ENCODE results near the gene MKRN2.
A peak's percentile ranks its signal among the peaks of the same experiment; 100 is the strongest.

Gene MKRN2

GRCh38 chr3:12566976-12567375, 10.1 kb downstream of the MKRN2 start:
- DNase-seq (no peak), ATAC-seq (no peak)
- Mint-ChIP-seq H3K9me3 (peaks cover 14% of the 10 kb centered on the region), H3K4me3 (no peak overlapping the region), H3K36me3 (ENCODE audit: low read depth) (peaks cover 51% of the 10 kb centered on the region), H3K4me1 (peaks cover 20% of the 10 kb centered on the region), H3K27me3 (no peaks in the 10 kb centered on the region), H3K27ac (no peak overlapping the region)

- peaks cover 14% of the 10 kb centered on the region for H3K9me3 Mint-ChIP-seq
- no peak overlapping the region for H3K27ac Mint-ChIP-seq
- no peak for DNase-seq
- ATAC-seq: no peak
- peaks cover 60% of the 10 kb centered on the region for H3K36me3 Mint-ChIP-seq (ENCODE audit: low read depth)
- H3K4me1 Mint-ChIP-seq: peaks cover 14% of the 10 kb centered on the region
- H3K27me3 Mint-ChIP-seq: no peaks in the 10 kb centered on the region
- no peak overlapping the region for H3K4me3 Mint-ChIP-seq
Observed at GRCh38 chr3:12568747-12569146, 11.9 kb downstream of the MKRN2 start.

- H3K9me3 Mint-ChIP-seq: peaks cover 10% of the 10 kb centered on the region
- H3K4me1 Mint-ChIP-seq: peaks cover 9% of the 10 kb centered on the region
- ATAC-seq (no peak), DNase-seq (no peak)
- H3K36me3 Mint-ChIP-seq (ENCODE audit: low read depth): peaks cover 65% of the 10 kb centered on the region
- H3K27me3 Mint-ChIP-seq: no peaks in the 10 kb centered on the region
- no peak overlapping the region for H3K27ac Mint-ChIP-seq
- H3K4me3 Mint-ChIP-seq: no peak overlapping the region
Observed at GRCh38 chr3:12569836-12570235, 12.9 kb downstream of the MKRN2 start.

GRCh38 chr3:12571986-12572385, 15.1 kb downstream of the MKRN2 start:
- H3K4me3 Mint-ChIP-seq: no peak overlapping the region
- H3K36me3 Mint-ChIP-seq (ENCODE audit: low read depth): peaks cover 66% of the 10 kb centered on the region
- peaks cover 4% of the 10 kb centered on the region for H3K9me3 Mint-ChIP-seq
- H3K27me3 Mint-ChIP-seq: no peaks in the 10 kb centered on the region
- H3K27ac Mint-ChIP-seq: no peak overlapping the region
- no peak for ATAC-seq
- no peak for DNase-seq
- H3K4me1 Mint-ChIP-seq: peaks cover 5% of the 10 kb centered on the region

DNA sequence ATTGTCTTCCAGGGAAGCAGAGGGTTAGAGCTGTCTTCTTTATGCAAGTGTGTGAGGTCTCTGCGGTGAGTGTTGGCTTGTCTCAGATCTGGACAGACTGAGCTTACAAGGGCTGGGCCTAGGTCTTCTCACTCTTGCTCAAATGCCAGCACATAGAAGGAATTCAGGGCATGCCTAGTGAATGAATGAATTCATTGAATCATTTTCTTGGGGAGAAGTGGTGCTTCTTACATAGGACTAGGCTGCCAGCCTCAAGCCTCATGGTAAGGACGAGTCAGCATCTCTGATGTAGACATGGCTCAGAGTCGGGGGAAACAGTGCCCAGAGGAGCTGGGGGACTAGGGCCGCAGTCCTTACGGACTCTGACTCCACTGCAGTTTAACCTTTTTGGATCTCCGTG, 17.2 kb downstream of the MKRN2 start:
- Mint-ChIP-seq H3K36me3 (ENCODE audit: low read depth) (peaks cover 72% of the 10 kb centered on the region), H3K4me3 (no peak overlapping the region), H3K27me3 (no peaks in the 10 kb centered on the region), H3K9me3 (peaks cover 3% of the 10 kb centered on the region), H3K4me1 (no peaks in the 10 kb centered on the region), H3K27ac (no peak overlapping the region)
- DNase-seq (no peak), ATAC-seq (no peak)

DNA sequence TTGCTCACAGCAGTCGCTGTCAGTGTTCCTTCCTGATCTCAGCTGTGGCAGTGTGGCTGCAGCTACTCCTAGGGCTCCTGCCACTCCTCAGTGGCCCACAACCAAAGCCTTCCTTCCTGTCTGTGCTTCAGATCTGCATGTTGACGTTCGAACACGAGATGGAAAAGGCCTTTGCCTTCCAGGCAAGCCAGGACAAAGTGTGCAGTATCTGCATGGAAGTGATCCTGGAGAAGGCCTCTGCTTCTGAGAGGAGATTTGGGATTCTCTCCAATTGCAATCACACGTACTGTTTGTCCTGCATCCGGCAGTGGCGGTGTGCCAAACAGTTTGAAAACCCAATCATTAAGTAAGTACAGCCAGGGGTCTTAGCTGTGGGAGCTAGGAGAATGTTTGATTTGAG, 17.8 kb downstream of the MKRN2 start:
- ATAC-seq (no peak), DNase-seq (no peak)
- H3K36me3 Mint-ChIP-seq (ENCODE audit: low read depth): peaks cover 74% of the 10 kb centered on the region
- H3K27ac Mint-ChIP-seq: no peak overlapping the region
- H3K9me3 Mint-ChIP-seq: peaks cover 3% of the 10 kb centered on the region
- H3K4me3 Mint-ChIP-seq: no peak overlapping the region
- H3K4me1 Mint-ChIP-seq: no peaks in the 10 kb centered on the region
- no peaks in the 10 kb centered on the region for H3K27me3 Mint-ChIP-seq

- Mint-ChIP-seq H3K4me3 (no peak overlapping the region), H3K9me3 (peaks cover 3% of the 10 kb centered on the region), H3K27me3 (no peaks in the 10 kb centered on the region), H3K27ac (no peak overlapping the region), H3K4me1 (no peaks in the 10 kb centered on the region), H3K36me3 (ENCODE audit: low read depth) (peaks cover 63% of the 10 kb centered on the region)
- DNase-seq (no peak), ATAC-seq (no peak)
Observed at GRCh38 chr3:12577379-12577778, 20.5 kb downstream of the MKRN2 start.

DNA sequence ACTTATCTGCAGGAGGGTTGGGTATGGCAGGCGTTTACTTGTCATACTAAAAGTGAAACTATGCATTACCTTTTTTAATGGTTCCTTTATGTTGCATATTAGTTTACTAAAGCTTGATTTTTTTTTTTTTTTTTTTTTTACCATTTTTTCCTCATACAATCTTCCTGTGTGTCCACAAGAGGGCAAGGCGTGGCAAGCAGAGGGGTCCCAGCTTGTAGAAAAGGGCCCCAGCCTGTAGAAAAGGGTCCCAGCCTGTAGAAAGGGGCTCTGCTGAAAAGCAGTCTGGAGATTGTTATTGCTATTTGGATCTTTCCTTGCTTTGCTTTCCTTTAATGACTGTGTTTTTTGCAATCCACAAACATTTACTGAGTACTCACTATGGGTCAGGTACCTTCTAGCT, 21.9 kb downstream of the MKRN2 start:
- Mint-ChIP-seq H3K36me3 (ENCODE audit: low read depth) (peaks cover 60% of the 10 kb centered on the region), H3K27me3 (no peaks in the 10 kb centered on the region), H3K4me3 (no peak overlapping the region), H3K27ac (no peak overlapping the region), H3K9me3 (peaks cover 3% of the 10 kb centered on the region), H3K4me1 (no peaks in the 10 kb centered on the region)
- no peak for ATAC-seq
- no peak for DNase-seq

DNA sequence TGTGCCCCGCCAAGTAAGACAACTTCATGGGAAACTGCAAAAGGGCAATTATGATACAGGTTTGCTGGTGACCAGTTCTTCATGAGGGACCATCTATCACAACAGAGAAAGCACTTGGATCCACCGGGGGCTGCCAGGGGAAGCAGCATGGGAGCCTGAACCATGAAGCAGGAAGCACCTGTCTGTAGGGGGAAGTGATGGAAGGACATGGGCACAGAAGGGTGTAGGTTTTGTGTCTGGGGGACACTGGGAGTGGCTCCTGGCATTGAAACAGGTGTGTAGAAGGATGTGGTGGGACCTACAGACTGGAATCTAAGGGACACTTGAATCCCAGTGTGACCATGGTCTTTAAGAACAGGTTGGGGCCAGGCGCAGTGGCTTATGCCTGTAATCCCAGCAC, 22.6 kb downstream of the MKRN2 start:
- Mint-ChIP-seq H3K27ac (peak overlapping the region; percentile 57), H3K4me3 (no peak overlapping the region), H3K36me3 (ENCODE audit: low read depth) (peaks cover 60% of the 10 kb centered on the region), H3K4me1 (no peaks in the 10 kb centered on the region), H3K9me3 (peaks cover 3% of the 10 kb centered on the region), H3K27me3 (no peaks in the 10 kb centered on the region)
- no peak for ATAC-seq
- no peak for DNase-seq

GRCh38 chr3:12579905-12580304, 23.0 kb downstream of the MKRN2 start:
- Mint-ChIP-seq H3K27me3 (no peaks in the 10 kb centered on the region), H3K4me1 (no peaks in the 10 kb centered on the region), H3K4me3 (no peak overlapping the region), H3K9me3 (peaks cover 3% of the 10 kb centered on the region), H3K36me3 (ENCODE audit: low read depth) (peaks cover 59% of the 10 kb centered on the region), H3K27ac (peak overlapping the region; percentile 57)
- ATAC-seq (no peak), DNase-seq (no peak)

DNA sequence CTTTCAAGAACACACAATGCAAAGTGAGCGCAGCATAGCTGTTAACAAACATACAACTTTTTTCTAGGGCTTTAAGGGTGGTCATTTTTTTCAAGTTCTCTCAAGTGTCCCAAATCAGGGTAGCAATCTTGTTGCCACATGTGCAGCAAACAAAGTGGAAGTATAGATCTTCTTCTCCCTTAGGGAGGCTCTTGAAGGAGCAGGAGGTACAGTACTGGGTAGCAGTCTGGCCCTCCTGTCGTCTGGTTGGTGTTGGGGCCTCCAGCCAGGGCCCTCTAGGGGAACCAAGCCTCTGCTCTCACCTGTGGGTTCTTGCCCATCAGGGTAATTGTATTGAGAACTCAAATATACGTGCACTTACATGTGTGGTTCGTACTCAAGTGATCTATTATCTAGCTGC, 25.8 kb downstream of the MKRN2 start:
- no peak for ATAC-seq
- Mint-ChIP-seq H3K27ac (no peak overlapping the region), H3K36me3 (ENCODE audit: low read depth) (peaks cover 48% of the 10 kb centered on the region), H3K9me3 (no peaks in the 10 kb centered on the region), H3K4me3 (no peak overlapping the region), H3K27me3 (no peaks in the 10 kb centered on the region), H3K4me1 (no peaks in the 10 kb centered on the region)
- DNase-seq: no peak

- Mint-ChIP-seq H3K4me3 (no peak overlapping the region), H3K36me3 (ENCODE audit: low read depth) (peaks cover 48% of the 10 kb centered on the region)
Observed at GRCh38 chr3:12583280-12583679, 26.4 kb downstream of the MKRN2 start.

GRCh38 chr3:12584083-12584482, 27.2 kb downstream of the MKRN2 start:
- ATAC-seq (no peak), DNase-seq (no peak)
- H3K4me1 Mint-ChIP-seq: no peaks in the 10 kb centered on the region
- H3K27me3 Mint-ChIP-seq: no peaks in the 10 kb centered on the region
- no peak overlapping the region for H3K4me3 Mint-ChIP-seq
- no peaks in the 10 kb centered on the region for H3K9me3 Mint-ChIP-seq
- peak overlapping the region; percentile 22 for H3K27ac Mint-ChIP-seq
- peaks cover 48% of the 10 kb centered on the region for H3K36me3 Mint-ChIP-seq (ENCODE audit: low read depth)

More at GRCh38 chr3:12583280-12583679, 26.4 kb downstream of the MKRN2 start:
- Mint-ChIP-seq H3K27me3 (no peaks in the 10 kb centered on the region), H3K4me1 (no peaks in the 10 kb centered on the region), H3K9me3 (no peaks in the 10 kb centered on the region), H3K27ac (no peak overlapping the region)
- ATAC-seq (no peak), DNase-seq (no peak)

DNA sequence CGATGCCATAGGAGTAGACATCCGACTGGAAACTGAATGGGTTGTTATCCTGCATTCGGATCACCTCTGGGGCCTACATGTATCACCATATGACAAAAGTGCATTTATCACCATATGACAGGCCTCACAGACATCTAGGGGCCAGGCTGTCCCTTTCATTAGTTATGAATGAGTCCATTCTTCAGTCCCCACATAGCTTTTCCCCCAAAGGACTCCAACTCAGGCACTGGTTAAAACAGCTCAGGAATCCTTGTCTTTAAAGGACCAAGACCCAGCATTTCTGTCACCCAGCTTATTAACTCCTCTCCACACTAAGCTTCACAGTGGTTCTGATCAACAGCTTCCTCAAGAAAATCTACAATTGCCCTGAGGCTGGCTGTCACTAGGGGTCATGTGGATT, 28.3 kb downstream of the MKRN2 start:
- Mint-ChIP-seq H3K9me3 (no peaks in the 10 kb centered on the region), H3K4me3 (no peak overlapping the region), H3K27ac (no peak overlapping the region), H3K27me3 (no peaks in the 10 kb centered on the region), H3K4me1 (no peaks in the 10 kb centered on the region), H3K36me3 (ENCODE audit: low read depth) (peaks cover 41% of the 10 kb centered on the region)
- ATAC-seq (no peak), DNase-seq (no peak)

DNA sequence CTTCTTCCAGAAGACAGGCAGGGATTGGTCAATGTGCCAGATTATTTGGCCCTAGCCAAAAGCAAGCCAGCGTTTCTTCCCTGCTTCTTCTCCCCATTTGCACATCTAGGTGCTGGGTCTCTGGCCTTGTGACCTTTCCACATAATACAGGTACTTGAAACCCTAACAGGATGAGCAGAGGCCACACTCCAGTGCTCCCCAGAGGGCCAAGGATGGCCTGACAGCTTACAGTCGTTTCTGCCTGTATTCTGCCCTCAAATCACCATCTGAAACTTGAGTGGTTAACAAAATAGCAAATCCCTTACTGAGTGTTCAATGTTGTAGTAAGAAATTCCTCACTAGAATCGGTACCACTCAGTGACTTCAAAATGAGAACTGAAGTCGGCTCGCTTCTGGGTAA, 29.1 kb downstream of the MKRN2 start:
- no peaks in the 10 kb centered on the region for H3K4me1 Mint-ChIP-seq
- peaks cover 47% of the 10 kb centered on the region for H3K36me3 Mint-ChIP-seq (ENCODE audit: low read depth)
- DNase-seq (no peak), ATAC-seq (no peak)
- H3K27ac Mint-ChIP-seq: peak overlapping the region; percentile 42
- no peaks in the 10 kb centered on the region for H3K9me3 Mint-ChIP-seq
- no peak overlapping the region for H3K4me3 Mint-ChIP-seq
- no peaks in the 10 kb centered on the region for H3K27me3 Mint-ChIP-seq

GRCh38 chr3:12586403-12586802, 29.5 kb downstream of the MKRN2 start:
- Mint-ChIP-seq H3K27ac (peak overlapping the region; percentile 42), H3K27me3 (no peaks in the 10 kb centered on the region), H3K4me3 (no peak overlapping the region), H3K4me1 (no peaks in the 10 kb centered on the region), H3K36me3 (ENCODE audit: low read depth) (peaks cover 47% of the 10 kb centered on the region), H3K9me3 (no peaks in the 10 kb centered on the region)
- DNase-seq (no peak), ATAC-seq (no peak)
